Activated CD8-positive, alpha-beta T cell treated with anti-CD3 and anti-CD28 coated beads, Interleukin-2, amount 10 ng/mL, durations not matched to agents 7 days and 5 days (primary cell): Measurements from ENCODE around the gene CWC25. TPM values are rescaled to one million over a fixed set of nuclear protein-coding genes. Genes with fewer than 3 reads are reported as not detected.

ENCODE experiments used
- microRNA-seq: library from miRNA; unstranded; fragments of <30 nt; microRNA quantifications from one replicate; pipeline ENCODE4 v1.2.0, GENCODE V29; 2022
- total RNA-seq, 2 experiments: library from RNA; stranded (reverse); gene quantifications; one replicate each; pipeline ENCODE4 v1.2.3, GENCODE V29; 2021

CWC25 gene
- total RNA-seq, 2 experiments from 2014 or later, result 29.6 to 30.9 TPM

Small RNA genes within 50 kb of the gene (microRNA-seq; reads per million reads assigned to microRNA genes)
- gene MIR4727, result not detected

Other genes with a start within 250 kb of the CWC25 start
- gene SRCIN1, start 219.4 kb downstream of the CWC25 start, total RNA-seq, result under 1 TPM in 1 of 2 experiments, not detected in 1; 0.34 TPM
- gene EPOP, start 150.4 kb downstream of the CWC25 start, total RNA-seq, result 10 to 100 TPM; 11.4 to 11.6 TPM
- gene MLLT6, start 120.0 kb downstream of the CWC25 start, total RNA-seq, result 100 to 1,000 TPM; 211 to 219 TPM
- gene CISD3, start 95.0 kb downstream of the CWC25 start, total RNA-seq, result 10 to 100 TPM; 48.2 to 56.1 TPM
- gene PCGF2, start 77.0 kb downstream of the CWC25 start, total RNA-seq, result under 1 TPM; 0.63 to 0.70 TPM
- 100 to 1,000 TPM; 251 to 252 TPM for gene PSMB3, start 72.6 kb downstream of the CWC25 start, total RNA-seq
- gene PIP4K2B, start 25.8 kb downstream of the CWC25 start, total RNA-seq, result 10 to 100 TPM; 49.9 to 51.4 TPM
- 1,000 to 10,000 TPM; 1,130 to 1,164 TPM for gene RPL23, start 28.4 kb upstream of the CWC25 start, total RNA-seq
- gene LASP1, start 44.7 kb upstream of the CWC25 start, total RNA-seq, result 100 to 1,000 TPM; 268 to 276 TPM
- gene FBXO47, start 142.1 kb upstream of the CWC25 start, total RNA-seq, result not detected